ENCODE measurements around the gene RNF39. TPM values are rescaled to one million over a fixed set of nuclear protein-coding genes. Genes with fewer than 3 reads are reported as not detected.
A peak's percentile ranks its signal among the peaks of the same experiment; 100 is the strongest.

RNF39 gene
- total and polyA plus RNA-seq, 2 of the 13 experiments (the other 11 are each of a cell fraction or from before 2014, with no cell fraction given), result 0.13 to 1.8 TPM

- FAIRE-seq (no peak), DNase-seq (ENCODE audit: low spot score) (no peak), ATAC-seq (no peak)
- H3K27ac ChIP-seq (ENCODE audit: extremely low read length, insufficient read depth, low read length), result peak overlapping the region; percentile 66
- H3K9me3 ChIP-seq (ENCODE audit: low read length), result no peaks in the 10 kb centered on the region
- no peaks in the 10 kb centered on the region; a peak in 1 of 5 replicates for H3K27me3 ChIP-seq (ENCODE audit: control insufficient read depth in 1 of 2, insufficient read depth in 2 of 2, low read length in 2 of 2)
- H3K4me3 ChIP-seq (replicated peaks in 1 of 3; ENCODE audit: insufficient read depth in 1 of 3, low read depth in 2 of 3, low read length in 3 of 3), result peak overlapping the region; percentile 64 to 75 (median 69)
- ChIA-PET POLR2A (interaction anchor here (0.5 to 2.8 kb wide), 10 partner anchors 15 to 246 kb away, joined by 3 to 31 read pairs (median 4); partner anchors contain the start of genes TRIM15, TRIM26 and TRIM40), CTCF (ENCODE audit: low intra/inter-chr PET ratio, low total read pairs) (no interaction called here)
- H2AFZ ChIP-seq (ENCODE audit: low read length), result no peak overlapping the region
- intact Hi-C loops (cut with micrococcal nuclease; ENCODE audit: unreplicated experiment) (loop anchor here (2.0 kb wide), 2 partner anchors 37 to 69 kb away; no protein-coding TSS in a partner anchor), in situ Hi-C loops (cut with HindIII; ENCODE audit: extremely low pct_ligation_motif_present, low pct_unique_long_range_greater_than_20kb) (no loop called here)
- TF ChIP-seq ZBTB43 (CRISPR knock-in tag; conservative IDR thresholded peaks at IDR 0.05) (0 out of 2 replicates have a peak, but pooled peaks have one; percentile 6), RXRA (CRISPR knock-in tag; IDR thresholded peaks at IDR 0.05) (no peak)
- peak overlapping the region; percentile 75 for H3K9ac ChIP-seq (ENCODE audit: insufficient read depth, low read depth, low read length)
- peaks cover 0 to 6% of the 10 kb centered on the region in 2 experiments; a peak in 2 of 5 replicates for H3K36me3 ChIP-seq (replicated peaks in 1 of 2; ENCODE audit: control insufficient read depth in 1 of 2, insufficient read depth in 2 of 2, low read length in 2 of 2)
- peaks cover 31% of the 10 kb centered on the region for H3K79me2 ChIP-seq (ENCODE audit: insufficient read depth, low read length)
- BruUV-seq (replicated peaks), result no TSS peak
- peaks cover 36% of the 10 kb centered on the region for H3K4me1 ChIP-seq (ENCODE audit: insufficient read depth, low read length)
- 10% methylated on average over 4 of the region's 4 CpGs for WGBS (ENCODE audit: low lambda C conversion rate)
- peak overlapping the region; percentile 97 for H3K4me2 ChIP-seq (ENCODE audit: low read depth, low read length)
- H4K20me1 ChIP-seq (ENCODE audit: insufficient read depth, low read length), result no peaks in the 10 kb centered on the region
These were observed 9.5 kb downstream of the RNF39 start for GRCh38 chr6:30066082-30066481.

DNA sequence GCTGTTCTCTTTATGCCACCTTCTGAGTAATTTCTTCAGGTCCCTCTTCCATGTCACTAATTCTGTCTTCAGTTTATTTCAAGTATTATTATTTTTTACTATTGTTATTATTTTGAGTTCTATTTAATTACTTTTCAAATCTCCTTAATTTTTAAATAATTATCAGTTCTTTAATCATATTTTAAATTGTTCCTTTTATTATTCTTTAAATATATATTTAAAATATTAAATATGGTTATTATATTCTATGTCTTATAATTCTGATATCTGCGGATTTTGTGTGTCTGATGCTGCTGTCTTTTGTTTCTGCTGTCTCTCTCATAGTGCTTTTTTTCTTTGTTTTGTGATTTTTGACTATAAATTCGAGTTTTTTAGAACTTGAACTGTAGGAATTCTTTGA is 12.3 kb downstream of the RNF39 start:
- H3K36me3 ChIP-seq (replicated peaks in 1 of 2; ENCODE audit: control insufficient read depth in 1 of 2, insufficient read depth in 2 of 2, low read length in 2 of 2), result no peaks in the 10 kb centered on the region
- peak overlapping the region; percentile 99; the same call in 1 of the 2 replicates for H3K4me2 ChIP-seq (ENCODE audit: low read depth, low read length)
- H3K4me1 ChIP-seq (ENCODE audit: insufficient read depth, low read length), result peaks cover 43% of the 10 kb centered on the region
- in situ Hi-C loops (cut with HindIII; ENCODE audit: extremely low pct_ligation_motif_present, low pct_unique_long_range_greater_than_20kb), result no loop called here
- H4K20me1 ChIP-seq (ENCODE audit: insufficient read depth, low read length), result no peaks in the 10 kb centered on the region
- H3K79me2 ChIP-seq (ENCODE audit: insufficient read depth, low read length), result peaks cover 44% of the 10 kb centered on the region
- ATAC-seq (no peak), DNase-seq (ENCODE audit: low spot score) (no peak), FAIRE-seq (no peak)
- H2AFZ ChIP-seq (ENCODE audit: low read length), result no peak overlapping the region
- POLR2A ChIA-PET, result no interaction called here
- intact Hi-C loops (cut with micrococcal nuclease; ENCODE audit: unreplicated experiment), result no loop called here
- H3K27ac ChIP-seq (ENCODE audit: extremely low read length, insufficient read depth, low read length), result no peak overlapping the region
- no peak overlapping the region for H3K9ac ChIP-seq (ENCODE audit: insufficient read depth, low read depth, low read length)
- TF ChIP-seq MXI1 (IDR thresholded peaks at IDR 0.05; ENCODE audit: borderline replicate concordance, low read depth, low read length), result no peak
- TF ChIP-seq IKZF4 (CRISPR knock-in tag; IDR thresholded peaks at IDR 0.05; ENCODE audit: borderline replicate concordance, low read depth, not compliant biosample characterization), result no peak
- TF ChIP-seq, protein P1, sequence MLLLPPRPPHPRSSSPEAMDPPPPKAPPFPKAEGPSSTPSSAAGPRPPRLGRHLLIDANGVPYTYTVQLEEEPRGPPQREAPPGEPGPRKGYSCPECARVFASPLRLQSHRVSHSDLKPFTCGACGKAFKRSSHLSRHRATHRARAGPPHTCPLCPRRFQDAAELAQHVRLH (CRISPR knock-in tag; IDR thresholded peaks at IDR 0.05; ENCODE audit: borderline replicate concordance, low read depth), result no peak
- TF ChIP-seq ONECUT2 (CRISPR knock-in tag; IDR thresholded peaks at IDR 0.05), result no peak
- no peak for TF ChIP-seq ASH2L (IDR thresholded peaks at IDR 0.05; ENCODE audit: insufficient read length, low read depth, low read length)
- TF ChIP-seq HHEX (CRISPR knock-in tag; IDR thresholded peaks at IDR 0.05), result no peak
- no peak for TF ChIP-seq ZNF703 (CRISPR knock-in tag; IDR thresholded peaks at IDR 0.05; ENCODE audit: borderline replicate concordance)
- no peak for TF ChIP-seq NAIF1 (CRISPR knock-in tag; IDR thresholded peaks at IDR 0.05; ENCODE audit: borderline replicate concordance)
- TF ChIP-seq, protein P2, sequence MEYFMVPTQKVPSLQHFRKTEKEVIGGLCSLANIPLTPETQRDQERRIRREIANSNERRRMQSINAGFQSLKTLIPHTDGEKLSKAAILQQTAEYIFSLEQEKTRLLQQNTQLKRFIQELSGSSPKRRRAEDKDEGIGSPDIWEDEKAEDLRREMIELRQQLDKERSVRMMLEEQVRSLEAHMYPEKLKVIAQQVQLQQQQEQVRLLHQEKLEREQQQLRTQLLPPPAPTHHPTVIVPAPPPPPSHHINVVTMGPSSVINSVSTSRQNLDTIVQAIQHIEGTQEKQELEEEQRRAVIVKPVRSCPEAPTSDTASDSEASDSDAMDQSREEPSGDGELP (IDR thresholded peaks at IDR 0.05; ENCODE audit: borderline replicate concordance, low read depth), result no peak
- TF ChIP-seq ZNF776 (CRISPR knock-in tag; IDR thresholded peaks at IDR 0.05), result no peak
- TF ChIP-seq ZNF790 (CRISPR knock-in tag; IDR thresholded peaks at IDR 0.05; ENCODE audit: borderline replicate concordance), result no peak
- TF ChIP-seq ZNF124 (CRISPR knock-in tag; IDR thresholded peaks at IDR 0.05), result no peak
- BruUV-seq (replicated peaks), result no TSS peak
- H3K4me3 ChIP-seq (replicated peaks in 1 of 3; ENCODE audit: insufficient read depth in 1 of 3, low read depth in 2 of 3, low read length in 3 of 3), result no peak overlapping the region
- H3K27me3 ChIP-seq (ENCODE audit: control insufficient read depth in 1 of 2, insufficient read depth in 2 of 2, low read length in 2 of 2), result peaks cover 0 to 4% of the 10 kb centered on the region in 2 experiments; a peak in 1 of 5 replicates
- WGBS (ENCODE audit: low lambda C conversion rate), result 66% methylated on average over 2 of the region's 2 CpGs
- no peaks in the 10 kb centered on the region for H3K9me3 ChIP-seq (ENCODE audit: low read length)
- CTCF ChIA-PET (ENCODE audit: low intra/inter-chr PET ratio, low total read pairs), result no interaction called here

Data from HepG2 (cell line).